Common myeloid progenitor, CD34-positive (primary cell): ENCODE results near the gene PTGES2.

Experiments
- CTCF ChIA-PET: fragments of 350-600 bp; sonication (Branson Sonifier 250); formaldehyde crosslinking; loops from one replicate; lab custom pipeline; 2021; ENCODE audit warnings: antibody characterized with exemption; lab: Charles Lee
- POLR2A ChIA-PET: fragments of 350-600 bp; sonication (Branson Sonifier 250); formaldehyde crosslinking; loops from one replicate; lab custom pipeline; 2021; ENCODE audit warnings: antibody characterized with exemption; lab: Charles Lee
- DNase-seq, 3 donors: peaks; one replicate each; pipeline versions ENCODE4 v3.0.0 to v3.0.0-alpha.2; 2013
- H3K27ac ChIP-seq, 2 experiments: 1 replicate in 1 of 2; 2 replicates in 1 of 2; pipeline ENCODE4 v1.7.0; 2013; ENCODE audit warnings: inconsistent platforms in 2 of 2, low read length in 2 of 2, mild to moderate bottlenecking in 2 of 2, low read depth in 1 of 2, moderate library complexity in 1 of 2; ENCODE audit not compliant: severe bottlenecking in 2 of 2, insufficient read depth in 1 of 2, poor library complexity in 1 of 2
- H3K27me3 ChIP-seq, 5 experiments: replicated peaks in 2 of 5; 1 replicate in 3 of 5; 2 replicates in 2 of 5; pipeline versions ENCODE4 v1.6.1 to v1.7.0; 2013; ENCODE audit warnings: low read length in 4 of 5, mild to moderate bottlenecking in 2 of 5, moderate library complexity in 2 of 5, inconsistent platforms in 1 of 5; ENCODE audit not compliant: insufficient read depth in 5 of 5, control insufficient read depth in 4 of 5
- H3K36me3 ChIP-seq, 4 experiments: 1 replicate in 2 of 4; 2 replicates in 2 of 4; pipeline versions ENCODE4 v1.6.1 to v1.7.0; 2013; ENCODE audit warnings: low read length in 3 of 4, control low read depth in 1 of 4, mild to moderate bottlenecking in 1 of 4; ENCODE audit not compliant: control insufficient read depth in 4 of 4, insufficient read depth in 4 of 4
- H3K4me1 ChIP-seq, 4 experiments: 1 replicate in 3 of 4; 2 replicates in 1 of 4; pipeline versions ENCODE4 v1.6.1 to v1.7.1; 2013; ENCODE audit warnings: low read length in 3 of 4, mild to moderate bottlenecking in 3 of 4, control low read depth in 1 of 4, inconsistent platforms in 1 of 4, moderate library complexity in 1 of 4; ENCODE audit not compliant: control insufficient read depth in 4 of 4, insufficient read depth in 4 of 4; ENCODE audit errors: control extremely low read depth in 1 of 4
- H3K4me3 ChIP-seq, 7 experiments: 1 replicate in 4 of 7; 2 replicates in 3 of 7; pipeline versions ENCODE4 v1.5.1 to v1.7.0; 2013; ENCODE audit warnings: mild to moderate bottlenecking in 7 of 7, low read length in 6 of 7, moderate library complexity in 6 of 7, inconsistent platforms in 2 of 7, low read depth in 2 of 7, control low read depth in 1 of 7; ENCODE audit not compliant: insufficient read depth in 4 of 7, control insufficient read depth in 1 of 7; ENCODE audit errors: extremely low read depth in 1 of 7
- H3K9me3 ChIP-seq, 5 experiments: 1 replicate in 4 of 5; 2 replicates in 1 of 5; pipeline versions ENCODE4 v1.6.1 to v1.7.1; 2013; ENCODE audit warnings: low read length in 4 of 5, mild to moderate bottlenecking in 2 of 5, inconsistent platforms in 1 of 5, low read depth in 1 of 5, moderate library complexity in 1 of 5; ENCODE audit not compliant: control insufficient read depth in 4 of 5, insufficient read depth in 2 of 5; ENCODE audit errors: control extremely low read depth in 1 of 5
- WGBS: methylation state at CpG from one replicate; pipeline ENCODE4 v1.1.5; 2013; ENCODE audit not compliant: insufficient coverage; 5-methylcytosine and 5-hydroxymethylcytosine counted together

Gene PTGES2

GRCh38 chr9:128162215-128163026 is 34.9 kb upstream of the PTGES2 start:
- Histone ChIP-seq H3K4me3 (no peak overlapping the region), H3K9me3 (no peaks in the 10 kb centered on the region), H3K27ac (no peak overlapping the region), H3K27me3 (no peaks in the 10 kb centered on the region), H3K4me1 (peaks cover 6 to 19% (median 19%) of the 10 kb centered on the region in 4 experiments), H3K36me3 (peaks cover 9 to 48% (median 38%) of the 10 kb centered on the region in 4 experiments)
- ChIA-PET POLR2A (no interaction called here), CTCF (interaction anchor here (1.5 to 1.9 kb wide), 2 partner anchors 25 to 28 kb away, joined by 5 read pairs; partner anchors contain the start of gene CIZ1)
- DNase-seq: no peak
- 96% methylated on average over 10 of the region's 10 CpGs for WGBS

DNA sequence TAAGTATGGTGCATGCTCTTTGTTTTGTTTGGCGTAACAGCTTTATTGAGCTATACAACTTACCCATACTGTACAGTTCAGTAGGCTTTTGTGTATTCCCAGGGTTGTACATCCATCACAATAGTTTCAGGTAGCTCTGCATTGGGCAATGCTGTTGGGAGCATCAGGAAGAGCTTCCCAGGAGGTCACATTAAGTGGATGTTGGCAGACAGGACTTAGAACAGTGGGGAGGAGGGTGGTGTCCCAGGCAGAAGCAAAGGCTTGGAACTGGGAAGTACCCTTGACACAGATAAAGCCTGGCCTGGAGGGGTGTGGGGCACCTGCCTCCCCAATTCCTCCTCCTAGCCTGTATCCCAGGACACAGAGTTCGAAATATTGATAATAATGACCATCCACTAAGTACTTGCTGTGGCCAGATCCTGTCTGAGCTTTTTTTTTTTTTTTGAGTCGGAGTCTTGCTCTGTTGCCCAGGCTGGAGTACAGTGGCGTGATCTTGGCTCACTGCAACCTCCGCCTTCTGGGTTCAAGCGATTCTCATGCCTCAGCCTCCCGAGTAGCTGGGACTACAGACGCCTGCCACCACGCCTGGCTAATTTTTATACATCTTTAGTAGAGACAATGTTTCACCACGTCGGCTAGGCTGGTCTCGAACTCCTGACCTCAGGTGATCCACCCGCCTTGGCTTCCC is 33.8 kb upstream of the PTGES2 start:
- POLR2A ChIA-PET: no interaction called here
- CTCF ChIA-PET: interaction anchor here (1.1 to 1.9 kb wide), 6 partner anchors 9 to 45 kb away, joined by 3 to 5 read pairs (median 3); partner anchors contain the start of gene CIZ1
- Histone ChIP-seq H3K27ac (no peak overlapping the region), H3K4me1 (peaks cover 6 to 19% (median 19%) of the 10 kb centered on the region in 4 experiments), H3K36me3 (peaks cover 7 to 38% (median 31%) of the 10 kb centered on the region in 4 experiments), H3K27me3 (no peaks in the 10 kb centered on the region), H3K4me3 (peak overlapping the region in 5 of 7 experiments; percentile 81 to 96 (median 87)), H3K9me3 (no peaks in the 10 kb centered on the region)
- 94% methylated on average over 6 of the region's 13 CpGs for WGBS
- DNase-seq: no peak

GRCh38 chr9:128160603-128160987 is 33.1 kb upstream of the PTGES2 start:
- no peaks in the 10 kb centered on the region for H3K27me3 ChIP-seq
- POLR2A ChIA-PET: no interaction called here
- H3K27ac ChIP-seq: peak overlapping the region; percentile 50 to 87
- H3K4me3 ChIP-seq: peak overlapping the region; percentile 77 to 96 (median 85)
- no peaks in the 10 kb centered on the region for H3K9me3 ChIP-seq
- CTCF ChIA-PET: interaction anchor here (1.1 to 1.9 kb wide), 5 partner anchors 10 to 45 kb away, joined by 3 to 5 read pairs (median 3); partner anchors contain the start of gene CIZ1
- DNase-seq: peak in 2 of 3 donors; percentile 47 to 49
- peaks cover 6 to 19% (median 19%) of the 10 kb centered on the region in 4 experiments for H3K4me1 ChIP-seq
- WGBS: under 1% methylated on average over 17 of the region's 23 CpGs
- H3K36me3 ChIP-seq: peaks cover 7 to 31% (median 25%) of the 10 kb centered on the region in 4 experiments

GRCh38 chr9:128159784-128160602 is 32.5 kb upstream of the PTGES2 start, which contains the start of gene BBLN:
Gene BBLN (plus strand): TSS chr9:128160265. CDS start chr9:128160408, 143 bp downstream.
- H3K27ac ChIP-seq: peak within 1 kb of the TSS; percentile 50 to 87
- under 1% methylated on average over 53 of the region's 77 CpGs for WGBS
- H3K9me3 ChIP-seq: no peaks in the 10 kb centered on the region
- DNase-seq: peak; percentile 84 to 89 (median 89)
- peaks cover 6 to 19% (median 19%) of the 10 kb centered on the region in 4 experiments for H3K4me1 ChIP-seq
- H3K36me3 ChIP-seq: peaks cover 7 to 31% (median 25%) of the 10 kb centered on the region in 4 experiments
- ChIA-PET POLR2A (interaction anchor here (1.1 kb wide), 1 partner anchor 17 kb away, joined by 3 read pairs; no protein-coding TSS in a partner anchor), CTCF (interaction anchor here (0.7 to 1.9 kb wide), 5 partner anchors 10 to 1062 kb away, joined by 3 to 5 read pairs (median 4); no protein-coding TSS in a partner anchor)
- H3K4me3 ChIP-seq: peak within 1 kb of the TSS; percentile 77 to 96 (median 85)
- H3K27me3 ChIP-seq: no peaks in the 10 kb centered on the region

DNA sequence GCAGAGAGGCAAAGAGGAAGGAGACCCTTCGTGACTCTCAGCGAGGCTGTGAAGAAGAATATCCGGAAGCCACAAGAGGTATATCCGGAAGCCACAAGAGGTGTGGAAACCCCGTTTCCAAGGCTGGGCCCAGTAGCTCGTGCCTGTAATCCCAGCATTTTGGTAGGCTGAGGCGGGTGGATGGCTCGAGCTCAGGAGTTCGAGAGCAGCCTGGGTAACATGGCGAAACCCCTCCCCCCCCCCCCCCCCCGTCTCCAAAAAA is 31.9 kb upstream of the PTGES2 start:
- Histone ChIP-seq H3K27ac (peak overlapping the region in 1 of 2 experiments; percentile 83), H3K9me3 (no peaks in the 10 kb centered on the region), H3K4me1 (peaks cover 6 to 19% (median 19%) of the 10 kb centered on the region in 4 experiments), H3K36me3 (peaks cover 7 to 27% (median 22%) of the 10 kb centered on the region in 4 experiments), H3K4me3 (peak overlapping the region; percentile 59 to 85 (median 67)), H3K27me3 (no peaks in the 10 kb centered on the region)
- POLR2A ChIA-PET: interaction anchor here (1.1 kb wide), 1 partner anchor 16 kb away, joined by 3 read pairs; no protein-coding TSS in a partner anchor
- CTCF ChIA-PET: interaction anchor here (0.7 to 1.9 kb wide), 4 partner anchors 28 to 1063 kb away, joined by 3 to 5 read pairs (median 4); no protein-coding TSS in a partner anchor
- peak; percentile 42 to 83 (median 79) for DNase-seq
- WGBS: 22% methylated on average over 10 of the region's 11 CpGs

DNA sequence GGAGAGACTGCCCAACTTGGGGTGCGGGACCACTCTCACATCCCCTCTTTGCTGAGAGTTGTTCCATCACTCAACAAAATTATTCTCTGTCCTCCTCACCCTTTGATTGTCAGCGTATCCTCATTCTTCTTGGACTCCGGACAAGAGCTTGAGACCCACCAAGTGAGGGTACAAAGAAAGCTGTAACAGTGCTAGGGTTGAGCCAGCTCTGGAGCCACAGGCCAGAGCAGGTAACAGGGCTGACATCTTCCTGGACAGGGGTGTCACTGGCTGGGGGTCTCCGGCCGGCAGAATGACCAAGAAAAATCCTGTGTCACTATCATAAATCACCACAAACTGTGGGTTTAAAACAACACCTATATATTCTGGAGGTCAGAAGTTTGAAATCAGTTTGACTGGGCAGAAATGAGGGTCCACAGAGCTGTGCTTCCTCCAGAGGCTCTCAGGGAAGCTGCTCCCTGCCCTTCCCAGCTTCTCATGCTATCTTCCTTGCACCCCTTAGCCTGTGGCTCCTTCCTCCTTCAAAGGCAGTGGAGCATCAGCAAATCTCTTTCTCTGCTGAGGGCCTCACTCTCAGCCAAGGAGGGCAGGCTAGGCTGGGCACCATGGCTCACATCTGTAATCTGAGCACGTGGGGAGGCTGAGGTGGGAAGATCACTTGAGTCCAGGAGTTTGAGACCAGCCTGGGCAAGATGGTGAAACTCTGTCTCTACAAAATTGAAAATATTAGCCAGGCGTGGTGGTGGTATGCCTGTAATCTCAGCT is 28.4 kb upstream of the PTGES2 start:
- peaks cover 2 to 18% (median 17%) of the 10 kb centered on the region in 4 experiments for H3K4me1 ChIP-seq
- H3K27ac ChIP-seq: no peak overlapping the region
- no peaks in the 10 kb centered on the region for H3K36me3 ChIP-seq
- DNase-seq: no peak
- no peak overlapping the region for H3K4me3 ChIP-seq
- CTCF ChIA-PET: interaction anchor here (1.4 kb wide), 1 partner anchor 10 kb away, joined by 3 read pairs; no protein-coding TSS in a partner anchor
- 95% methylated on average over 4 of the region's 7 CpGs for WGBS
- no peaks in the 10 kb centered on the region for H3K27me3 ChIP-seq
- POLR2A ChIA-PET: no interaction called here
- no peaks in the 10 kb centered on the region for H3K9me3 ChIP-seq
